K562 (cell line): ENCODE measurements around the gene KCP. TPM values are rescaled to one million over a fixed set of nuclear protein-coding genes. Genes with fewer than 3 reads are reported as not detected.
A peak's percentile ranks its signal among the peaks of the same experiment; 100 is the strongest.

Experiments
- ATAC-seq: fragments of 200-7000 bp; cut with Tn5 transposase; 3 replicates; pipeline ENCODE4 v1.9.1; 2020; ENCODE audit warnings: moderate library complexity
- BruUV-seq: library from RNA; stranded (reverse); fragments of 400-500 nt; replicated peaks from 2 replicates; lab custom pipeline; 2021; lab: Mats Ljungman, UMichigan
- CTCF ChIA-PET: fragments of 300-600 bp; formaldehyde crosslinking; extraction: SDS; loops from one replicate; lab custom pipeline; 2021; ENCODE audit warnings: low intra/inter-chr PET ratio; lab: Yijun Ruan, JAX
- POLR2A ChIA-PET: fragments of 300-600, 350-650 bp; sonication (Branson Sonifier 250); formaldehyde crosslinking; extraction: SDS; loops from one replicate; lab custom pipeline; 2021; ENCODE audit warnings: antibody characterized with exemption, inconsistent platforms; lab: Yijun Ruan, JAX
- DNase-seq, 4 experiments: peaks; one replicate each; pipeline versions ENCODE4 v3.0.0 to v3.0.0-alpha.2; 2011 to 2018; ENCODE audit warnings: low spot score in 3 of 4, mixed read lengths in 3 of 4; ENCODE audit errors: extremely low read depth in 1 of 4
- FAIRE-seq: peaks from 2 replicates; lab custom pipeline; 2011; peaks lifted over from hg19 to GRCh38; lab: Jason Lieb, UNC
- H2AFZ ChIP-seq: 2 replicates; pipeline ENCODE4 v1.6.0; 2011; ENCODE audit warnings: low read depth, low read length, control low read depth, inconsistent platforms
- H3K27ac ChIP-seq: fragments of 200-600 bp; 3 replicates; pipeline ENCODE4 v1.8.0; 2011; ENCODE audit warnings: low read depth, mild to moderate bottlenecking, control low read depth, inconsistent platforms, low read length, moderate library complexity, mixed read lengths; ENCODE audit errors: extremely low read depth
- H3K27me3 ChIP-seq, 2 experiments: fragments of 300-600 bp in 1 of 2; 2 replicates in 1 of 2; 3 replicates in 1 of 2; pipeline versions ENCODE4 v1.6.0 to v1.8.0; 2011; ENCODE audit warnings: inconsistent platforms in 2 of 2, low read length in 2 of 2, mild to moderate bottlenecking in 1 of 2, mixed read lengths in 1 of 2, moderate library complexity in 1 of 2; ENCODE audit not compliant: control insufficient read depth in 2 of 2, insufficient read depth in 2 of 2
- H3K36me3 ChIP-seq: fragments of 300-600 bp; 3 replicates; pipeline ENCODE4 v1.8.0; 2011; ENCODE audit warnings: mild to moderate bottlenecking, low read length, inconsistent platforms; ENCODE audit not compliant: control insufficient read depth, insufficient read depth
- H3K4me1 ChIP-seq, 2 experiments: fragments of 200-600 bp in 1 of 2; replicated peaks in 1 of 2; 2 replicates in 1 of 2; 3 replicates in 1 of 2; pipeline versions ENCODE4 v1.5.1 to v1.8.0; 2011; ENCODE audit warnings: inconsistent platforms in 2 of 2, low read length in 2 of 2, mild to moderate bottlenecking in 1 of 2, mixed read lengths in 1 of 2, moderate library complexity in 1 of 2; ENCODE audit not compliant: control insufficient read depth in 2 of 2, insufficient read depth in 2 of 2
- H3K4me2 ChIP-seq: 2 replicates; pipeline ENCODE4 v1.6.1; 2011; ENCODE audit warnings: low read length, control low read depth, inconsistent platforms, mixed read lengths; ENCODE audit not compliant: insufficient read depth
- H3K4me3 ChIP-seq: fragments of 200-600 bp; sonication (generic), shearing (Covaris generic); 2 replicates; pipeline ENCODE4 v1.5.1; 2016; ENCODE audit warnings: control low read depth, inconsistent platforms
- H3K79me2 ChIP-seq: fragments of 200-600 bp; 3 replicates; pipeline ENCODE4 v1.8.0; 2011; ENCODE audit warnings: low read length, inconsistent platforms; ENCODE audit not compliant: control insufficient read depth, insufficient read depth
- H3K9ac ChIP-seq, 2 experiments: 2 replicates each; pipeline versions ENCODE4 v1.6.0 to v1.6.1; 2011; ENCODE audit warnings: low read depth in 2 of 2, low read length in 2 of 2, control low read depth in 1 of 2, inconsistent platforms in 1 of 2, mild to moderate bottlenecking in 1 of 2, mixed read lengths in 1 of 2; ENCODE audit not compliant: insufficient read depth in 1 of 2
- H3K9me1 ChIP-seq: one replicate; pipeline ENCODE4 v1.6.0; 2011; ENCODE audit warnings: inconsistent platforms, mild to moderate bottlenecking, low read length, moderate library complexity; ENCODE audit not compliant: control insufficient read depth, insufficient read depth
- H3K9me3 ChIP-seq: replicated peaks from 2 replicates; pipeline ENCODE4 v1.5.1; 2011; ENCODE audit warnings: low read depth, low read length, inconsistent platforms; ENCODE audit not compliant: control insufficient read depth, insufficient read depth
- H4K20me1 ChIP-seq: replicated peaks from 2 replicates; pipeline ENCODE4 v1.6.1; 2011; ENCODE audit warnings: low read length, inconsistent platforms, mixed read lengths; ENCODE audit not compliant: control insufficient read depth, insufficient read depth
- CBX1 ChIP-seq: sonication (generic); IDR thresholded peaks from 2 replicates; pipeline ENCODE4 v1.6.1; 2016; ENCODE audit warnings: antibody characterized with exemption, low read depth, mild to moderate bottlenecking
- CBX2 ChIP-seq: fragments of 200-600 bp; sonication (generic); IDR thresholded peaks from one replicate; pipeline ENCODE4 v1.6.1; 2012; ENCODE audit warnings: mild to moderate bottlenecking, low read length, inconsistent platforms; ENCODE audit not compliant: insufficient read depth, poor library complexity, severe bottlenecking
- CHD4 ChIP-seq: fragments of 200-600 bp; sonication (generic); IDR thresholded peaks from 3 replicates; pipeline ENCODE4 v1.6.1; 2012; ENCODE audit warnings: low read depth, mild to moderate bottlenecking, mixed read lengths, low read length, inconsistent platforms; ENCODE audit not compliant: insufficient read depth, insufficient replicate concordance, poor library complexity, severe bottlenecking
- E2F6 ChIP-seq, 2 experiments: IDR thresholded peaks; 2 replicates each; pipeline ENCODE4 v1.6.1; 2011; ENCODE audit warnings: borderline replicate concordance in 1 of 2, control low read depth in 1 of 2, low read depth in 1 of 2, low read length in 1 of 2, mild to moderate bottlenecking in 1 of 2, mixed read lengths in 1 of 2, moderate library complexity in 1 of 2; ENCODE audit not compliant: insufficient read depth in 1 of 2, insufficient read length in 1 of 2, poor library complexity in 1 of 2, severe bottlenecking in 1 of 2; ENCODE audit errors: extremely low read depth in 1 of 2
- L3MBTL2 ChIP-seq: fragments of 450-650 bp; IDR thresholded peaks from 2 replicates; pipeline ENCODE4 v1.6.1; 2016; ENCODE audit warnings: mild to moderate bottlenecking, moderate library complexity
- MITF ChIP-seq: IDR thresholded peaks from 2 replicates; pipeline ENCODE4 v1.6.1; 2014; ENCODE audit warnings: antibody characterized with exemption
- PML ChIP-seq: IDR thresholded peaks from 2 replicates; pipeline ENCODE4 v1.6.1; 2012; ENCODE audit warnings: low read length, inconsistent platforms
- TAF1 ChIP-seq: IDR thresholded peaks from 2 replicates; pipeline ENCODE4 v1.6.1; 2011; ENCODE audit warnings: mild to moderate bottlenecking, low read length, moderate library complexity; ENCODE audit not compliant: insufficient read depth, control insufficient read depth, severe bottlenecking; ENCODE audit errors: extremely low read depth
- WGBS: fragments of 100-300 bp; shearing (Covaris generic); methylation state at CpG from one replicate; pipeline ENCODE4 v1.1.6; 2016; ENCODE audit warnings: low coverage, mixed read lengths; ENCODE audit not compliant: insufficient coverage; ENCODE audit errors: missing lambda C conversion rate; 5-methylcytosine and 5-hydroxymethylcytosine counted together
- in situ Hi-C: fragments of 300-500 bp; cut with MboI; formaldehyde crosslinking; loops from 4 replicates; pipeline ENCODE4 v1.15.0; 2018; ENCODE audit warnings: inconsistent platforms, mixed read lengths
- intact Hi-C: fragments of 100-400 bp; cut with micrococcal nuclease; formaldehyde crosslinking; loops from 2 replicates; pipeline ENCODE4 v1.14.2; 2022
- polyA plus RNA-seq, 8 experiments: library from polyadenylated mRNA; depleted of rRNA in 4 of 8; stranded (reverse) in 5 of 8; unstranded in 3 of 8; fragments of >200 nt; fragmentation: Nextera tagmentation in 2 of 8; fragmentation: Illumina TruSeq in 1 of 8; extraction: Ambion mirVana in 2 of 8; extraction: Trizol in 1 of 8; gene quantifications; 2 replicates each; pipeline versions ENCODE4 v1.2.1 to v1.2.3, GENCODE V29; 2011 to 2014; ENCODE audit warnings: inconsistent platforms in 1 of 8, missing spikeins in 1 of 8
- total RNA-seq, 7 experiments: library from RNA; depleted of rRNA in 6 of 7; stranded (reverse); fragments of >200 nt in 6 of 7; fragmentation: Illumina TruSeq in 2 of 7; extraction: Trizol in 2 of 7; gene quantifications; 2 replicates each; pipeline versions ENCODE4 v1.2.1 to v1.2.3, GENCODE V29; 2011 to 2021; ENCODE audit warnings: low replicate concordance in 1 of 7
- TF ChIP-seq, protein P1 (sequence below): sonication (generic); formaldehyde crosslinking; IDR thresholded peaks from 2 replicates; pipeline ENCODE4 v1.8.1; 2023; ENCODE audit warnings: mild to moderate bottlenecking, missing genetic modification reagents
- TF ChIP-seq, protein P2 (sequence below): sonication (generic); formaldehyde crosslinking; IDR thresholded peaks from 2 replicates; pipeline ENCODE4 v1.9.0; 2022; ENCODE audit warnings: mild to moderate bottlenecking, missing genetic modification reagents

Gene KCP
- total and polyA plus RNA-seq, 9 of the 15 experiments (the other 6 are each of a cell fraction or from before 2014, with no cell fraction given) = 0.06 to 0.17 (median 0.12) TPM; not detected in 3

DNA sequence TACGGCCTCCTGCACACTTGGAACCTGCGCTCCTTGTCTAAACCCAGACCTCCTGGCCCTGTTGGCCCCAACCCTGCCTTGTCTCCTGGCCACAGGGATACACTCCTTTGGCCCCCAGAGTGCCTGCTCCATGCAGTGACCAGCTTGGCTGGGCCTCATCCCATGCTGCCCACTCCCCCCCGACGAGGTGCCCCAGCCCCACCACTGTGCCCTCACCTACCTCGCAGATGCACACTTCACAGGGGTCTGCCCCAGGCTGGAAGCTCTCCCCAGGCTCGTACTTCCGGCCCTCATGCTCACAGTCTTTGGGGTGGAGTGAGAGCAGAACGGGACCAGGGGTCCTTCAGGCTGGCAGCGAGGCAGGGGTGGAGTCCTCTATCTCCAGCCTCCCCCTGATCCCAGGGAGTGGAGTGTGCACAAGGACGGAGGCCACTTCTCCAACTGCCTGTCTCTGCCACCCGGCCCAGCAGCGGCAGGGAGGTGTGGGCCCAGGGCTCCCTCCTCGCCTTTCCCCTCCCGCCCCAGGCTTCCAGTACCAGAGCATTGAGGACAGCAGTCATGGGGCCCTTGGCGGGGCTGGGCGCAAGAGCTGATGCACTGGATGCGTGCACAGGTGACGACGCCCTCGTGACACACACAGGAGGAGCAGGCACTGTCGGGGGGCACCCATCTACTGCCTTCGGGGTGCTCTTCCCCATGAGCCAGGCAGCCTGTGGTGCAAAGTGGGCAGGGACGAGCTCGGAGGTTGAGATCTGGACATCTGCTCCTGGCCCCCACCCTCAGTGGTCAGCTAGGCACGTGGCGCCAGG lies 25.7 kb downstream of the KCP start:
- 30% methylated on average over 26 of the region's 26 CpGs for WGBS
- ATAC-seq (no peak), FAIRE-seq (no peak), DNase-seq (no peak)
- Histone ChIP-seq H3K4me2 (no peak overlapping the region), H3K27ac (no peak overlapping the region), H3K4me1 (peaks cover 0 to 50% of the 10 kb centered on the region in 2 experiments; a peak in 3 of 5 replicates), H3K9me3 (peaks cover 4% of the 10 kb centered on the region), H3K79me2 (no peaks in the 10 kb centered on the region), H3K4me3 (no peak overlapping the region), H3K9me1 (no peaks in the 10 kb centered on the region), H2AFZ (peak overlapping the region; percentile 1; the same call in 1 of the 2 replicates), H4K20me1 (no peaks in the 10 kb centered on the region; the same call in 1 of the 2 replicates), H3K36me3 (no peaks in the 10 kb centered on the region), H3K9ac (peak overlapping the region in 1 of 2 experiments; percentile 49; a peak in 2 of 4 replicates), H3K27me3 (peaks cover 2 to 19% of the 10 kb centered on the region in 2 experiments)
- CTCF ChIA-PET = no interaction called here
- POLR2A ChIA-PET = interaction anchor here (0.5 kb wide), 1 partner anchor 20 kb away, joined by 3 read pairs; no protein-coding TSS in a partner anchor
- intact Hi-C loops = loop anchor here (5.0 kb wide), 2 partner anchors 92 to 407 kb away; partner anchors contain the start of genes CCDC136 and METTL2B
- in situ Hi-C loops = loop anchor here (5.0 kb wide), 2 partner anchors 207 to 272 kb away; no protein-coding TSS in a partner anchor
- no TSS peak for BruUV-seq
- TF ChIP-seq, protein P1, sequence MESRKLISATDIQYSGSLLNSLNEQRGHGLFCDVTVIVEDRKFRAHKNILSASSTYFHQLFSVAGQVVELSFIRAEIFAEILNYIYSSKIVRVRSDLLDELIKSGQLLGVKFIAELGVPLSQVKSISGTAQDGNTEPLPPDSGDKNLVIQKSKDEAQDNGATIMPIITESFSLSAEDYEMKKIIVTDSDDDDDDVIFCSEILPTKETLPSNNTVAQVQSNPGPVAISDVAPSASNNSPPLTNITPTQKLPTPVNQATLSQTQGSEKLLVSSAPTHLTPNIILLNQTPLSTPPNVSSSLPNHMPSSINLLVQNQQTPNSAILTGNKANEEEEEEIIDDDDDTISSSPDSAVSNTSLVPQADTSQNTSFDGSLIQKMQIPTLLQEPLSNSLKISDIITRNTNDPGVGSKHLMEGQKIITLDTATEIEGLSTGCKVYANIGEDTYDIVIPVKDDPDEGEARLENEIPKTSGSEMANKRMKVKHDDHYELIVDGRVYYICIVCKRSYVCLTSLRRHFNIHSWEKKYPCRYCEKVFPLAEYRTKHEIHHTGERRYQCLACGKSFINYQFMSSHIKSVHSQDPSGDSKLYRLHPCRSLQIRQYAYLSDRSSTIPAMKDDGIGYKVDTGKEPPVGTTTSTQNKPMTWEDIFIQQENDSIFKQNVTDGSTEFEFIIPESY (CRISPR knock-in tag) = peak; percentile 95
- TF ChIP-seq MITF = 0 out of 2 replicates have a peak, but pooled peaks have one; percentile 27
- TF ChIP-seq CBX1 = no peak
- TF ChIP-seq CBX2 = no peak
- peak in 1 of 2 experiments; percentile 81 for TF ChIP-seq E2F6 (IDR thresholded peaks at IDR 0.05; ENCODE audit: borderline replicate concordance in 1 of 2, extremely low read depth in 1 of 2, insufficient read depth in 1 of 2, insufficient read length in 1 of 2, low read depth in 1 of 2, low read length in 1 of 2, poor library complexity in 1 of 2, severe bottlenecking in 1 of 2)
- TF ChIP-seq CHD4 = peak; percentile 0
- TF ChIP-seq PML = no peak
- TF ChIP-seq L3MBTL2 = peak; percentile 82; the same call in 1 of the 2 replicates
- TF ChIP-seq, protein P2, sequence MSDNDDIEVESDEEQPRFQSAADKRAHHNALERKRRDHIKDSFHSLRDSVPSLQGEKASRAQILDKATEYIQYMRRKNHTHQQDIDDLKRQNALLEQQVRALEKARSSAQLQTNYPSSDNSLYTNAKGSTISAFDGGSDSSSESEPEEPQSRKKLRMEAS = peak; percentile 65; the same call in 1 of the 2 replicates
- no peak for TF ChIP-seq TAF1
